ENCODE measurements around the gene SP1. TPM values are rescaled to one million over a fixed set of nuclear protein-coding genes. Genes with fewer than 3 reads are reported as not detected.

Gene SP1
- total RNA-seq, 1 donor: 50.3 TPM

DNA sequence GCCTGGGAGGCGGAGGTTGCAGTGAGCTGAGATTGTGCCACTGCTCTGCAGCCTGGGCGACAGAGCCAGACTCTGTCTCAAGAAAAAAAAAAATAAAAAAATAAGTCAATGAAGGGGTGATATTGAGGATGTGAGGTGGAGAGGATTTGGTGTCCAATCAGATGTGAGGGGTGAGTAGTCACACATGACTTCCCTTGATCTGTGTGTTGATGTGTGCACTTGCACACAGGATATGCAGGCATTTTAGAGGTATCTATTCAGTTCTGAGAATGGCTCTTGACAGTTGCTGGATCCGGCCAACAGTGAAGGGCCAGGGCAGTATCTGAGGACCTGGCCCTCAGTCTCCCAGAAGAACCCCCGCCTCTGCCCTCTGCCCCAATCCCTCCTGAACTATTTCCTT, 36.0 kb upstream of the SP1 start:
- Histone ChIP-seq H3K4me1 (ENCODE audit: insufficient read depth, low read length) (peaks cover 21% of the 10 kb centered on the region), H3K9me3 (ENCODE audit: low read depth, low read length) (no peaks in the 10 kb centered on the region), H3K4me2 (ENCODE audit: insufficient read depth, low read length) (peak overlapping the region; percentile 97), H3K27ac (ENCODE audit: low read depth, low read length) (no peak overlapping the region), H3K79me2 (ENCODE audit: insufficient read depth, low read length) (no peaks in the 10 kb centered on the region), H3K36me3 (ENCODE audit: insufficient read depth, low read length) (no peaks in the 10 kb centered on the region), H4K20me1 (ENCODE audit: insufficient read depth, low read length) (no peaks in the 10 kb centered on the region), H2AFZ (ENCODE audit: low read length) (no peak overlapping the region), H3K4me3 (ENCODE audit: insufficient read depth, low read length) (no peak overlapping the region), H3K27me3 (ENCODE audit: insufficient read depth, low read length) (peaks cover 3% of the 10 kb centered on the region)
- DNase-seq (ENCODE audit: insufficient read length, low spot score, missing footprints): peak; percentile 44
- TF ChIP-seq, protein P1, sequence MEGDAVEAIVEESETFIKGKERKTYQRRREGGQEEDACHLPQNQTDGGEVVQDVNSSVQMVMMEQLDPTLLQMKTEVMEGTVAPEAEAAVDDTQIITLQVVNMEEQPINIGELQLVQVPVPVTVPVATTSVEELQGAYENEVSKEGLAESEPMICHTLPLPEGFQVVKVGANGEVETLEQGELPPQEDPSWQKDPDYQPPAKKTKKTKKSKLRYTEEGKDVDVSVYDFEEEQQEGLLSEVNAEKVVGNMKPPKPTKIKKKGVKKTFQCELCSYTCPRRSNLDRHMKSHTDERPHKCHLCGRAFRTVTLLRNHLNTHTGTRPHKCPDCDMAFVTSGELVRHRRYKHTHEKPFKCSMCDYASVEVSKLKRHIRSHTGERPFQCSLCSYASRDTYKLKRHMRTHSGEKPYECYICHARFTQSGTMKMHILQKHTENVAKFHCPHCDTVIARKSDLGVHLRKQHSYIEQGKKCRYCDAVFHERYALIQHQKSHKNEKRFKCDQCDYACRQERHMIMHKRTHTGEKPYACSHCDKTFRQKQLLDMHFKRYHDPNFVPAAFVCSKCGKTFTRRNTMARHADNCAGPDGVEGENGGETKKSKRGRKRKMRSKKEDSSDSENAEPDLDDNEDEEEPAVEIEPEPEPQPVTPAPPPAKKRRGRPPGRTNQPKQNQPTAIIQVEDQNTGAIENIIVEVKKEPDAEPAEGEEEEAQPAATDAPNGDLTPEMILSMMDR (IDR thresholded peaks at IDR 0.05; ENCODE audit: extremely low read depth, low read depth, low read length): no peak

- peak overlapping the region; percentile 88 for H3K4me3 ChIP-seq (ENCODE audit: insufficient read depth, low read length)
- H3K79me2 ChIP-seq (ENCODE audit: insufficient read depth, low read length): no peaks in the 10 kb centered on the region
- TF ChIP-seq, protein P1 (IDR thresholded peaks at IDR 0.05; ENCODE audit: extremely low read depth, low read depth, low read length): no peak
These were observed 35.5 kb upstream of the SP1 start for GRCh38 chr12:53344487-53344823.

GRCh38 chr12:53344824-53345485, 35.0 kb upstream of the SP1 start:
- H3K9me3 ChIP-seq (ENCODE audit: low read depth, low read length): no peaks in the 10 kb centered on the region
- peak; percentile 97 for DNase-seq (ENCODE audit: insufficient read length, low spot score, missing footprints)
- H3K4me1 ChIP-seq (ENCODE audit: insufficient read depth, low read length): peaks cover 23% of the 10 kb centered on the region
- H3K4me2 ChIP-seq (ENCODE audit: insufficient read depth, low read length): peak overlapping the region; percentile 97
- TF ChIP-seq, protein P1 (IDR thresholded peaks at IDR 0.05; ENCODE audit: extremely low read depth, low read depth, low read length): peak; percentile 74
- H4K20me1 ChIP-seq (ENCODE audit: insufficient read depth, low read length): no peaks in the 10 kb centered on the region
- peak overlapping the region; percentile 98 for H2AFZ ChIP-seq (ENCODE audit: low read length)
- H3K27me3 ChIP-seq (ENCODE audit: insufficient read depth, low read length): no peaks in the 10 kb centered on the region
- H3K4me3 ChIP-seq (ENCODE audit: insufficient read depth, low read length): peak overlapping the region; percentile 88
- peak overlapping the region; percentile 51 for H3K27ac ChIP-seq (ENCODE audit: low read depth, low read length)
- H3K79me2 ChIP-seq (ENCODE audit: insufficient read depth, low read length): no peaks in the 10 kb centered on the region
- no peaks in the 10 kb centered on the region for H3K36me3 ChIP-seq (ENCODE audit: insufficient read depth, low read length)

More at GRCh38 chr12:53344487-53344823, 35.5 kb upstream of the SP1 start:
- Histone ChIP-seq H3K4me1 (ENCODE audit: insufficient read depth, low read length) (peaks cover 23% of the 10 kb centered on the region), H3K27ac (ENCODE audit: low read depth, low read length) (no peak overlapping the region), H3K36me3 (ENCODE audit: insufficient read depth, low read length) (no peaks in the 10 kb centered on the region), H2AFZ (ENCODE audit: low read length) (peak overlapping the region; percentile 77), H4K20me1 (ENCODE audit: insufficient read depth, low read length) (no peaks in the 10 kb centered on the region), H3K27me3 (ENCODE audit: insufficient read depth, low read length) (no peaks in the 10 kb centered on the region), H3K9me3 (ENCODE audit: low read depth, low read length) (no peaks in the 10 kb centered on the region), H3K4me2 (ENCODE audit: insufficient read depth, low read length) (peak overlapping the region; percentile 97)
- no peak for DNase-seq (ENCODE audit: insufficient read length, low spot score, missing footprints)

GRCh38 chr12:53345486-53346188, 34.3 kb upstream of the SP1 start:
- Histone ChIP-seq H3K9me3 (ENCODE audit: low read depth, low read length) (no peaks in the 10 kb centered on the region), H3K27me3 (ENCODE audit: insufficient read depth, low read length) (no peaks in the 10 kb centered on the region), H2AFZ (ENCODE audit: low read length) (peak overlapping the region; percentile 42), H3K36me3 (ENCODE audit: insufficient read depth, low read length) (no peaks in the 10 kb centered on the region), H3K79me2 (ENCODE audit: insufficient read depth, low read length) (no peaks in the 10 kb centered on the region), H3K4me3 (ENCODE audit: insufficient read depth, low read length) (peak overlapping the region; percentile 88), H3K27ac (ENCODE audit: low read depth, low read length) (peak overlapping the region; percentile 25), H3K4me2 (ENCODE audit: insufficient read depth, low read length) (peak overlapping the region; percentile 97), H4K20me1 (ENCODE audit: insufficient read depth, low read length) (no peaks in the 10 kb centered on the region), H3K4me1 (ENCODE audit: insufficient read depth, low read length) (peaks cover 23% of the 10 kb centered on the region)
- DNase-seq (ENCODE audit: insufficient read length, low spot score, missing footprints): peak; percentile 86
- TF ChIP-seq, protein P1 (IDR thresholded peaks at IDR 0.05; ENCODE audit: extremely low read depth, low read depth, low read length): no peak
